ENCODE measurements around the gene ARID3A. TPM values are rescaled to one million over a fixed set of nuclear protein-coding genes. Genes with fewer than 3 reads are reported as not detected.

The ARID3A gene
- total RNA-seq, 1 donor from 2014 or later: 106 TPM

DNA sequence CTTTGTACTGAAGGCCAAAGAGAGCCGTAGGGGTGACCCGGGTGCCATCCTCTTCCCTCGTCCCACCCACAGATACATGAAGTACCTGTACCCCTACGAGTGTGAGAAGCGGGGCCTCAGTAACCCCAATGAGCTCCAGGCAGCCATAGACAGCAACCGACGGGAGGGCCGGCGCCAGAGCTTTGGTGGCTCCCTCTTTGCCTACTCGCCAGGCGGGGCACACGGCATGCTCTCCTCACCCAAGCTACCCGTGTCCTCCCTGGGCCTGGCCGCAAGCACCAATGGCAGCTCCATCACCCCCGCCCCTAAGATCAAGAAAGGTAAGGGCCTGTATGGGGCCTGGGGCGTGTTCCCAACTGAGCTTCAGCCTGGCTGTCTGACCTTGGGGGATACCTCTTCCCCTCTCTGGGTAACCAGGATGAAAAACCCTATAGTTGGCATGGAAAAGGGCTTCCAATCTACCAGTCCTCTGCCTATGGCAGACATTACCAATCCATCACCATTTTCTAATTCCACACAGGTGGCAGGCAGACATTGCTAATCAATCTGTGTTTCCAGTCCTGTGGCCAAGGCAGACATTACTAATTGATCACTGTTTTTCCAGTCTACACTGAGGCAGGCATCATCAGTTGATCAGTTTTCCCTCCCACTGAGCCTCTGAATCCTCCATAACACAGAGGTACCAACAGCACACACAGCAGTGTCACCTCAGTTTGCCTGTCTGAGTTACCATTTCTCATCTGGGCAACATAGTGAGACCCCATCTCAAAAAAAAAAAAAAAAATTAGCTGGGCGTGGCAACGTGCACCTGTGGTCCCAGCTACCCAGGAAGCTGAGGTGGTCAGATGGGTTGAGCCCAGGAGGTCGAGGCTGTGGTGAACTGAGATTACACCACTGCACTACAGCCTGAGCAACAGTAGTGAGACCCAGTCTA is 39.2 kb downstream of the ARID3A start:
- no peaks in the 10 kb centered on the region for H3K9me3 Mint-ChIP-seq (ENCODE audit: unreplicated experiment)
- H2AFZ ChIP-seq (ENCODE audit: low read depth, low read length): no peak overlapping the region
- H3K9me3 ChIP-seq (ENCODE audit: insufficient read depth, low read depth, low read length): no peaks in the 10 kb centered on the region
- no peak overlapping the region for H3K9ac ChIP-seq (ENCODE audit: low read length)
- no peak overlapping the region for H3K4me3 ChIP-seq (ENCODE audit: insufficient read depth, low read depth, low read length)
- no peaks in the 10 kb centered on the region for H3K27me3 Mint-ChIP-seq (ENCODE audit: low read depth, unreplicated experiment)
- TF ChIP-seq EZH2 (IDR thresholded peaks at IDR 0.05; ENCODE audit: insufficient read depth, low read length): no peak
- TF ChIP-seq, protein P1, sequence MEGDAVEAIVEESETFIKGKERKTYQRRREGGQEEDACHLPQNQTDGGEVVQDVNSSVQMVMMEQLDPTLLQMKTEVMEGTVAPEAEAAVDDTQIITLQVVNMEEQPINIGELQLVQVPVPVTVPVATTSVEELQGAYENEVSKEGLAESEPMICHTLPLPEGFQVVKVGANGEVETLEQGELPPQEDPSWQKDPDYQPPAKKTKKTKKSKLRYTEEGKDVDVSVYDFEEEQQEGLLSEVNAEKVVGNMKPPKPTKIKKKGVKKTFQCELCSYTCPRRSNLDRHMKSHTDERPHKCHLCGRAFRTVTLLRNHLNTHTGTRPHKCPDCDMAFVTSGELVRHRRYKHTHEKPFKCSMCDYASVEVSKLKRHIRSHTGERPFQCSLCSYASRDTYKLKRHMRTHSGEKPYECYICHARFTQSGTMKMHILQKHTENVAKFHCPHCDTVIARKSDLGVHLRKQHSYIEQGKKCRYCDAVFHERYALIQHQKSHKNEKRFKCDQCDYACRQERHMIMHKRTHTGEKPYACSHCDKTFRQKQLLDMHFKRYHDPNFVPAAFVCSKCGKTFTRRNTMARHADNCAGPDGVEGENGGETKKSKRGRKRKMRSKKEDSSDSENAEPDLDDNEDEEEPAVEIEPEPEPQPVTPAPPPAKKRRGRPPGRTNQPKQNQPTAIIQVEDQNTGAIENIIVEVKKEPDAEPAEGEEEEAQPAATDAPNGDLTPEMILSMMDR (IDR thresholded peaks at IDR 0.05; ENCODE audit: insufficient read depth, low read depth, low read length): no peak
- H3K79me2 ChIP-seq (ENCODE audit: insufficient read depth, low read length): peaks cover 3% of the 10 kb centered on the region
- FAIRE-seq: no peak
- DNase-seq (ENCODE audit: low read depth): peak; percentile 15
- no peak overlapping the region for H3K27ac ChIP-seq (ENCODE audit: low read depth, low read length)
- no peak overlapping the region for H3K4me3 Mint-ChIP-seq (ENCODE audit: unreplicated experiment)
- H3K27me3 ChIP-seq (ENCODE audit: insufficient read depth, low read length): no peaks in the 10 kb centered on the region
- peak overlapping the region; percentile 16 for H3K27ac Mint-ChIP-seq (ENCODE audit: unreplicated experiment)
- H3K4me1 Mint-ChIP-seq (ENCODE audit: low read depth, unreplicated experiment): peaks cover 9% of the 10 kb centered on the region
- H3K4me2 ChIP-seq (ENCODE audit: low read length): no peak overlapping the region
- peaks cover 17% of the 10 kb centered on the region for H3K36me3 ChIP-seq (ENCODE audit: insufficient read depth, low read length)
- H3K36me3 Mint-ChIP-seq (ENCODE audit: low read depth, unreplicated experiment): peaks cover 21% of the 10 kb centered on the region
- H4K20me1 ChIP-seq (ENCODE audit: insufficient read depth, low read length): peaks cover 8% of the 10 kb centered on the region
- no peaks in the 10 kb centered on the region for H3K4me1 ChIP-seq (ENCODE audit: insufficient read depth, low read length)

DNA sequence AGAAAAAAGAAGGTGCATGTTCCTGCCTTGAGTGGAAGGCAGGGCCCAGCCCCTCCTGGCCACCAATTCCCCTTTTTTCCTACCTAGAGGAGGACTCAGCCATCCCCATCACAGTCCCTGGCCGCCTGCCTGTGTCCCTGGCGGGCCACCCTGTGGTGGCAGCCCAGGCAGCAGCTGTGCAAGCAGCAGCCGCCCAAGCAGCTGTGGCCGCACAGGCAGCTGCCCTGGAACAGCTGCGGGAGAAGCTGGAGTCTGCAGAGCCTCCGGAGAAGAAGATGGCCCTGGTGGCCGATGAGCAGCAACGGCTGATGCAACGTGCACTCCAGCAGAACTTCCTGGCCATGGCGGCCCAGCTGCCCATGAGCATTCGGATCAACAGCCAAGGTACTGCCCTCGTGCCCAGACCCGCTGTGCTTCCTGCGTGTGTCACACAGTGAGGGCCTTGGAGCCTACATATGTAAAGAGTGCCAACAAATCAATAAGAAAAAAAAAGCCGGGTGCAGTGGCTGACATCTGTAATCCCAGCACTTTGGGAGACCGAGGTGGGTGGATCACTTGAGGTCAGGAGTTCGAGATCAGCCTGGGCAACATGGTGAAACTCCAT is 40.8 kb downstream of the ARID3A start:
- Mint-ChIP-seq H3K27me3 (ENCODE audit: low read depth, unreplicated experiment) (no peaks in the 10 kb centered on the region), H3K4me1 (ENCODE audit: low read depth, unreplicated experiment) (peaks cover 9% of the 10 kb centered on the region), H3K36me3 (ENCODE audit: low read depth, unreplicated experiment) (peaks cover 32% of the 10 kb centered on the region), H3K4me3 (ENCODE audit: unreplicated experiment) (no peak overlapping the region), H3K27ac (ENCODE audit: unreplicated experiment) (no peak overlapping the region), H3K9me3 (ENCODE audit: unreplicated experiment) (peaks cover 5% of the 10 kb centered on the region)
- Histone ChIP-seq H3K4me1 (ENCODE audit: insufficient read depth, low read length) (no peaks in the 10 kb centered on the region), H3K9me3 (ENCODE audit: insufficient read depth, low read depth, low read length) (peaks cover 5% of the 10 kb centered on the region), H3K4me3 (ENCODE audit: insufficient read depth, low read depth, low read length) (no peak overlapping the region), H4K20me1 (ENCODE audit: insufficient read depth, low read length) (no peaks in the 10 kb centered on the region), H2AFZ (ENCODE audit: low read depth, low read length) (no peak overlapping the region), H3K27ac (ENCODE audit: low read depth, low read length) (no peak overlapping the region), H3K79me2 (ENCODE audit: insufficient read depth, low read length) (no peaks in the 10 kb centered on the region), H3K36me3 (ENCODE audit: insufficient read depth, low read length) (peaks cover 23% of the 10 kb centered on the region), H3K9ac (ENCODE audit: low read length) (no peak overlapping the region), H3K27me3 (ENCODE audit: insufficient read depth, low read length) (no peaks in the 10 kb centered on the region), H3K4me2 (ENCODE audit: low read length) (no peak overlapping the region)
- DNase-seq (ENCODE audit: low read depth): no peak
- FAIRE-seq: no peak
- TF ChIP-seq, protein P1 (IDR thresholded peaks at IDR 0.05; ENCODE audit: insufficient read depth, low read depth, low read length): no peak
- TF ChIP-seq EZH2 (IDR thresholded peaks at IDR 0.05; ENCODE audit: insufficient read depth, low read length): no peak

Measured in astrocyte (in vitro differentiated cells and primary cell).